ENCODE results near the gene KIAA1217. TPM values are rescaled to one million over a fixed set of nuclear protein-coding genes. Genes with fewer than 3 reads are reported as not detected.

KIAA1217 gene
- total and polyA plus RNA-seq, 2 of the 4 experiments (the other 2 are of a cell fraction), result 3.4 to 4.4 TPM

- intact Hi-C loops (cut with micrococcal nuclease), result no loop called here
- Histone ChIP-seq H4K20me1 (ENCODE audit: insufficient read depth, low read length) (no peaks in the 10 kb centered on the region), H3K14ac (replicated peaks; ENCODE audit: low read depth, low read length) (no peak overlapping the region), H2AK9ac (replicated peaks; ENCODE audit: low read depth, low read length, poor library complexity) (no peak overlapping the region), H2AFZ (replicated peaks; ENCODE audit: low read length, poor library complexity) (no peak overlapping the region), H3K36me3 (ENCODE audit: control insufficient read depth, insufficient read depth, low read length) (no peaks in the 10 kb centered on the region), H2BK15ac (ENCODE audit: low read depth, low read length) (no peak overlapping the region), H2BK5ac (ENCODE audit: low read depth, low read length, poor library complexity, severe bottlenecking) (no peak overlapping the region), H3K27me3 (ENCODE audit: control insufficient read depth, insufficient read depth, low read length) (no peaks in the 10 kb centered on the region), H3K4ac (ENCODE audit: low read depth, low read length) (no peak overlapping the region), H3K4me1 (ENCODE audit: control insufficient read depth, insufficient read depth, low read length) (no peaks in the 10 kb centered on the region), H3K27ac (ENCODE audit: insufficient read depth, low read length) (no peak overlapping the region), H3K9ac (ENCODE audit: low read depth, low read length) (no peak overlapping the region), H2BK20ac (ENCODE audit: low read depth, low read length) (no peak overlapping the region), H3K9me1 (ENCODE audit: insufficient read depth, low read length) (no peaks in the 10 kb centered on the region; the same call in 1 of the 2 replicates), H3K4me2 (ENCODE audit: low read depth, low read length) (no peak overlapping the region), H4K8ac (ENCODE audit: low read depth in 2 of 2, low read length in 2 of 2) (no peak overlapping the region), H3K18ac (ENCODE audit: low read depth, low read length) (no peak overlapping the region), H3K4me3 (ENCODE audit: insufficient read depth, low read depth, low read length) (no peak overlapping the region), H4K5ac (ENCODE audit: low read depth, low read length) (no peak overlapping the region), H3K23ac (ENCODE audit: low read depth, low read length) (no peak overlapping the region), H3K56ac (ENCODE audit: extremely low read depth, insufficient read depth, low read length) (no peak overlapping the region), H3K79me1 (ENCODE audit: low read depth in 1 of 2, low read length in 2 of 2) (no peaks in the 10 kb centered on the region), H2AK5ac (ENCODE audit: low read depth, low read length) (no peak overlapping the region), H2BK120ac (ENCODE audit: low read depth, low read length) (no peak overlapping the region), H3K9me3 (ENCODE audit: control insufficient read depth, insufficient read depth, low read length) (no peaks in the 10 kb centered on the region), H4K91ac (ENCODE audit: insufficient read depth, low read depth, low read length) (no peak overlapping the region)
- no TSS peak for BruUV-seq (replicated peaks)
- DNase-seq (no peak), ATAC-seq (ENCODE audit: low read depth) (no peak)
- ChIA-PET CTCF (no interaction called here), POLR2A (ENCODE audit: unreplicated experiment) (no interaction called here)
- dilution Hi-C loops (cut with HindIII; ENCODE audit: low sequenced_read_pairs, unreplicated experiment), result no loop called here
- TF ChIP-seq NFE2L2 (IDR thresholded peaks at IDR 0.05; ENCODE audit: low read depth, low read length), result no peak
- no peak for TF ChIP-seq RCOR1 (IDR thresholded peaks at IDR 0.05; ENCODE audit: insufficient replicate concordance, low read length)
- no peak for TF ChIP-seq RAD21 (IDR thresholded peaks at IDR 0.05; ENCODE audit: low read length)
- no peak for TF ChIP-seq SMC3 (IDR thresholded peaks at IDR 0.05; ENCODE audit: low read depth, low read length)
- TF ChIP-seq, protein P1, sequence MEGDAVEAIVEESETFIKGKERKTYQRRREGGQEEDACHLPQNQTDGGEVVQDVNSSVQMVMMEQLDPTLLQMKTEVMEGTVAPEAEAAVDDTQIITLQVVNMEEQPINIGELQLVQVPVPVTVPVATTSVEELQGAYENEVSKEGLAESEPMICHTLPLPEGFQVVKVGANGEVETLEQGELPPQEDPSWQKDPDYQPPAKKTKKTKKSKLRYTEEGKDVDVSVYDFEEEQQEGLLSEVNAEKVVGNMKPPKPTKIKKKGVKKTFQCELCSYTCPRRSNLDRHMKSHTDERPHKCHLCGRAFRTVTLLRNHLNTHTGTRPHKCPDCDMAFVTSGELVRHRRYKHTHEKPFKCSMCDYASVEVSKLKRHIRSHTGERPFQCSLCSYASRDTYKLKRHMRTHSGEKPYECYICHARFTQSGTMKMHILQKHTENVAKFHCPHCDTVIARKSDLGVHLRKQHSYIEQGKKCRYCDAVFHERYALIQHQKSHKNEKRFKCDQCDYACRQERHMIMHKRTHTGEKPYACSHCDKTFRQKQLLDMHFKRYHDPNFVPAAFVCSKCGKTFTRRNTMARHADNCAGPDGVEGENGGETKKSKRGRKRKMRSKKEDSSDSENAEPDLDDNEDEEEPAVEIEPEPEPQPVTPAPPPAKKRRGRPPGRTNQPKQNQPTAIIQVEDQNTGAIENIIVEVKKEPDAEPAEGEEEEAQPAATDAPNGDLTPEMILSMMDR (conservative IDR thresholded peaks at IDR 0.05; ENCODE audit: low read depth, low read length), result no peak
- in situ Hi-C loops (cut with MboI; ENCODE audit: low sequenced_read_pairs), result no loop called here
- no CpG with 5 or more reads among the region's 1 CpG for WGBS, 2 experiments (ENCODE audit: extremely low coverage in 2 of 2, insufficient read length in 1 of 2)
Measured at GRCh38 chr10:24425151-24425550, 216.2 kb downstream of the KIAA1217 start.
